ENCODE measurements around the gene RIPK3.
"Not testable (repeated sequence)": the region's sequence is repeated elsewhere in the genome, so short reads cannot be mapped to it uniquely, and the experiment has no call there.

- TF ChIP-seq, protein P1, sequence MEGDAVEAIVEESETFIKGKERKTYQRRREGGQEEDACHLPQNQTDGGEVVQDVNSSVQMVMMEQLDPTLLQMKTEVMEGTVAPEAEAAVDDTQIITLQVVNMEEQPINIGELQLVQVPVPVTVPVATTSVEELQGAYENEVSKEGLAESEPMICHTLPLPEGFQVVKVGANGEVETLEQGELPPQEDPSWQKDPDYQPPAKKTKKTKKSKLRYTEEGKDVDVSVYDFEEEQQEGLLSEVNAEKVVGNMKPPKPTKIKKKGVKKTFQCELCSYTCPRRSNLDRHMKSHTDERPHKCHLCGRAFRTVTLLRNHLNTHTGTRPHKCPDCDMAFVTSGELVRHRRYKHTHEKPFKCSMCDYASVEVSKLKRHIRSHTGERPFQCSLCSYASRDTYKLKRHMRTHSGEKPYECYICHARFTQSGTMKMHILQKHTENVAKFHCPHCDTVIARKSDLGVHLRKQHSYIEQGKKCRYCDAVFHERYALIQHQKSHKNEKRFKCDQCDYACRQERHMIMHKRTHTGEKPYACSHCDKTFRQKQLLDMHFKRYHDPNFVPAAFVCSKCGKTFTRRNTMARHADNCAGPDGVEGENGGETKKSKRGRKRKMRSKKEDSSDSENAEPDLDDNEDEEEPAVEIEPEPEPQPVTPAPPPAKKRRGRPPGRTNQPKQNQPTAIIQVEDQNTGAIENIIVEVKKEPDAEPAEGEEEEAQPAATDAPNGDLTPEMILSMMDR (IDR thresholded peaks at IDR 0.05; ENCODE audit: low read depth, low read length, missing input control) = not testable (repeated sequence)
- TF ChIP-seq, protein P2, sequence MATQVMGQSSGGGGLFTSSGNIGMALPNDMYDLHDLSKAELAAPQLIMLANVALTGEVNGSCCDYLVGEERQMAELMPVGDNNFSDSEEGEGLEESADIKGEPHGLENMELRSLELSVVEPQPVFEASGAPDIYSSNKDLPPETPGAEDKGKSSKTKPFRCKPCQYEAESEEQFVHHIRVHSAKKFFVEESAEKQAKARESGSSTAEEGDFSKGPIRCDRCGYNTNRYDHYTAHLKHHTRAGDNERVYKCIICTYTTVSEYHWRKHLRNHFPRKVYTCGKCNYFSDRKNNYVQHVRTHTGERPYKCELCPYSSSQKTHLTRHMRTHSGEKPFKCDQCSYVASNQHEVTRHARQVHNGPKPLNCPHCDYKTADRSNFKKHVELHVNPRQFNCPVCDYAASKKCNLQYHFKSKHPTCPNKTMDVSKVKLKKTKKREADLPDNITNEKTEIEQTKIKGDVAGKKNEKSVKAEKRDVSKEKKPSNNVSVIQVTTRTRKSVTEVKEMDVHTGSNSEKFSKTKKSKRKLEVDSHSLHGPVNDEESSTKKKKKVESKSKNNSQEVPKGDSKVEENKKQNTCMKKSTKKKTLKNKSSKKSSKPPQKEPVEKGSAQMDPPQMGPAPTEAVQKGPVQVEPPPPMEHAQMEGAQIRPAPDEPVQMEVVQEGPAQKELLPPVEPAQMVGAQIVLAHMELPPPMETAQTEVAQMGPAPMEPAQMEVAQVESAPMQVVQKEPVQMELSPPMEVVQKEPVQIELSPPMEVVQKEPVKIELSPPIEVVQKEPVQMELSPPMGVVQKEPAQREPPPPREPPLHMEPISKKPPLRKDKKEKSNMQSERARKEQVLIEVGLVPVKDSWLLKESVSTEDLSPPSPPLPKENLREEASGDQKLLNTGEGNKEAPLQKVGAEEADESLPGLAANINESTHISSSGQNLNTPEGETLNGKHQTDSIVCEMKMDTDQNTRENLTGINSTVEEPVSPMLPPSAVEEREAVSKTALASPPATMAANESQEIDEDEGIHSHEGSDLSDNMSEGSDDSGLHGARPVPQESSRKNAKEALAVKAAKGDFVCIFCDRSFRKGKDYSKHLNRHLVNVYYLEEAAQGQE (IDR thresholded peaks at IDR 0.05) = not testable (repeated sequence)
- not testable (repeated sequence) for TF ChIP-seq NR2F2 (IDR thresholded peaks at IDR 0.05); ATF3 (IDR thresholded peaks at IDR 0.05); EGR1 (IDR thresholded peaks at IDR 0.05; ENCODE audit: low read depth in 2 of 2); RXRA (IDR thresholded peaks at IDR 0.05); YY1 (IDR thresholded peaks at IDR 0.05); GABPA (IDR thresholded peaks at IDR 0.05 in 1 of 2, conservative IDR thresholded peaks at IDR 0.05 in 1 of 2); HNF4A (conservative IDR thresholded peaks at IDR 0.05); RAD21 (IDR thresholded peaks at IDR 0.05)
Observed at GRCh38 chr14:24387579-24387978, 47.8 kb upstream of the RIPK3 start.

All from liver (tissue), 3 donors.